ENCODE measurements around the gene CHST2.

The CHST2 gene

DNA sequence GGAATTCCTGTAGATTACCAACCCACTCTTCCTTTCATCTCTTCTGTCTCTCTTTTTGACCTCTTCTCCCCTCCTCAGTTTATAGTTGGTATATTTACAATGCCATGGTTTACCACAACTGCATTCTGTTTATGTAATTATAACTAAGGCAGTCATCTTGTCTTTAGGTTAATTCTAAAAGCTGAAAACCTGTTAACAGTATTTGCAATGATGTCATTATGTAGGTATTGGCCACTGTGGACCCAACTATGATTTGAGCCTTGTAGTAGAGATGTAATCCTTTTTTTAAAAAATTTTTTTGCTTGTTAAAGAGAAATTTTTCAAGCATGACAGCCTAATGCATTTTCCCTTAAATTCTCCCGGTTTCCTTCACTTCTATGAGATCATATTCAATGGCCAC, 30.7 kb upstream of the CHST2 start:
- no peak overlapping the region for H3K4me2 ChIP-seq (ENCODE audit: insufficient read depth, low read length)
- no peaks in the 10 kb centered on the region for H3K4me1 ChIP-seq (ENCODE audit: insufficient read depth, low read length)
- no peaks in the 10 kb centered on the region for H3K36me3 ChIP-seq (ENCODE audit: insufficient read depth, low read length)
- ATAC-seq (ENCODE audit: insufficient read depth, low read depth) = no peak
- no peak for DNase-seq
- H4K20me1 ChIP-seq (ENCODE audit: insufficient read depth, low read length) = no peaks in the 10 kb centered on the region
- H3K9me3 ChIP-seq (ENCODE audit: insufficient read depth, low read length, severe bottlenecking) = peaks cover 1% of the 10 kb centered on the region
- H3K9ac ChIP-seq (ENCODE audit: low read depth, low read length) = no peak overlapping the region
- TF ChIP-seq, protein P1, sequence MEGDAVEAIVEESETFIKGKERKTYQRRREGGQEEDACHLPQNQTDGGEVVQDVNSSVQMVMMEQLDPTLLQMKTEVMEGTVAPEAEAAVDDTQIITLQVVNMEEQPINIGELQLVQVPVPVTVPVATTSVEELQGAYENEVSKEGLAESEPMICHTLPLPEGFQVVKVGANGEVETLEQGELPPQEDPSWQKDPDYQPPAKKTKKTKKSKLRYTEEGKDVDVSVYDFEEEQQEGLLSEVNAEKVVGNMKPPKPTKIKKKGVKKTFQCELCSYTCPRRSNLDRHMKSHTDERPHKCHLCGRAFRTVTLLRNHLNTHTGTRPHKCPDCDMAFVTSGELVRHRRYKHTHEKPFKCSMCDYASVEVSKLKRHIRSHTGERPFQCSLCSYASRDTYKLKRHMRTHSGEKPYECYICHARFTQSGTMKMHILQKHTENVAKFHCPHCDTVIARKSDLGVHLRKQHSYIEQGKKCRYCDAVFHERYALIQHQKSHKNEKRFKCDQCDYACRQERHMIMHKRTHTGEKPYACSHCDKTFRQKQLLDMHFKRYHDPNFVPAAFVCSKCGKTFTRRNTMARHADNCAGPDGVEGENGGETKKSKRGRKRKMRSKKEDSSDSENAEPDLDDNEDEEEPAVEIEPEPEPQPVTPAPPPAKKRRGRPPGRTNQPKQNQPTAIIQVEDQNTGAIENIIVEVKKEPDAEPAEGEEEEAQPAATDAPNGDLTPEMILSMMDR (IDR thresholded peaks at IDR 0.05; ENCODE audit: borderline replicate concordance, extremely low read depth, low read length, poor library complexity, severe bottlenecking) = no peak
- TF ChIP-seq EZH2 (IDR thresholded peaks at IDR 0.05; ENCODE audit: borderline replicate concordance, low read depth, low read length, severe bottlenecking) = no peak
- H3K79me2 ChIP-seq (ENCODE audit: insufficient read depth, low read length) = no peaks in the 10 kb centered on the region
- no peak overlapping the region for H3K27ac ChIP-seq (ENCODE audit: low read length)
- no peak overlapping the region for H2AFZ ChIP-seq (ENCODE audit: low read depth, low read length)
- no peaks in the 10 kb centered on the region for H3K27me3 ChIP-seq (ENCODE audit: insufficient read depth, low read length, poor library complexity)
- H3K4me3 ChIP-seq (ENCODE audit: low read depth in 1 of 2, low read length in 2 of 2) = no peak overlapping the region

GRCh38 chr3:143089965-143090364, 29.6 kb upstream of the CHST2 start:
- H3K36me3 ChIP-seq (ENCODE audit: insufficient read depth, low read length) = no peaks in the 10 kb centered on the region
- H3K4me1 ChIP-seq (ENCODE audit: insufficient read depth, low read length) = no peaks in the 10 kb centered on the region
- no peak for ATAC-seq (ENCODE audit: insufficient read depth, low read depth)
- H3K4me3 ChIP-seq (ENCODE audit: low read depth in 1 of 2, low read length in 2 of 2) = no peak overlapping the region
- DNase-seq = no peak
- no peak overlapping the region for H2AFZ ChIP-seq (ENCODE audit: low read depth, low read length)
- no peak overlapping the region for H3K9ac ChIP-seq (ENCODE audit: low read depth, low read length)
- H3K27me3 ChIP-seq (ENCODE audit: insufficient read depth, low read length, poor library complexity) = no peaks in the 10 kb centered on the region
- H3K27ac ChIP-seq (ENCODE audit: low read length) = no peak overlapping the region
- H3K79me2 ChIP-seq (ENCODE audit: insufficient read depth, low read length) = no peaks in the 10 kb centered on the region
- H4K20me1 ChIP-seq (ENCODE audit: insufficient read depth, low read length) = no peaks in the 10 kb centered on the region
- no peaks in the 10 kb centered on the region for H3K9me3 ChIP-seq (ENCODE audit: insufficient read depth, low read length, severe bottlenecking)
- TF ChIP-seq EZH2 (IDR thresholded peaks at IDR 0.05; ENCODE audit: borderline replicate concordance, low read depth, low read length, severe bottlenecking) = no peak
- TF ChIP-seq, protein P1 (IDR thresholded peaks at IDR 0.05; ENCODE audit: borderline replicate concordance, extremely low read depth, low read length, poor library complexity, severe bottlenecking) = no peak
- H3K4me2 ChIP-seq (ENCODE audit: insufficient read depth, low read length) = no peak overlapping the region

DNA sequence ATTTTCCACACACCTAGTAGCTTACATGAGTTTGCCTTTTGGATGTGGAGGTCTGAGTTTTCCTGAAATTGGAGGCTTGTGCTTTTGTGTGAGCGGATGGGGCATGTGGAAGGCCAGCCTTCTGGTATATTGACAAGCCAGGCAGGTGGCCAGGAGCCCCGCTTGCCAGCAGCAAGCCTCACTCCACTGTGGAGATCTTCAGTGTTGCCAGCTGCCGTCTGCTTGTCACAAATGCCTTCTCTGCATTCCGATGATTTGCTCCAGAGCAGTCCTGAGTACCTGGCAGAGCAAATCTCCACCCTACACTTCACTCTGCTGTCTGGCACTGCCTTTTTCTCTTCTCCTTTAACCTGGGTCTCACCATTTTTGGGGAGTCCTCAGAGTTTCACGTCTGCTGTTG, 29.1 kb upstream of the CHST2 start:
- Histone ChIP-seq H4K20me1 (ENCODE audit: insufficient read depth, low read length) (no peaks in the 10 kb centered on the region), H2AFZ (ENCODE audit: low read depth, low read length) (0 out of 2 replicates have a peak overlapping the region, but pooled peaks have one; percentile 8), H3K27ac (ENCODE audit: low read length) (no peak overlapping the region), H3K27me3 (ENCODE audit: insufficient read depth, low read length, poor library complexity) (no peaks in the 10 kb centered on the region), H3K4me3 (ENCODE audit: low read depth in 1 of 2, low read length in 2 of 2) (no peak overlapping the region), H3K4me2 (ENCODE audit: insufficient read depth, low read length) (no peak overlapping the region), H3K36me3 (ENCODE audit: insufficient read depth, low read length) (no peaks in the 10 kb centered on the region), H3K9me3 (ENCODE audit: insufficient read depth, low read length, severe bottlenecking) (peaks cover 5% of the 10 kb centered on the region), H3K9ac (ENCODE audit: low read depth, low read length) (no peak overlapping the region), H3K4me1 (ENCODE audit: insufficient read depth, low read length) (no peaks in the 10 kb centered on the region), H3K79me2 (ENCODE audit: insufficient read depth, low read length) (no peaks in the 10 kb centered on the region)
- no peak for TF ChIP-seq EZH2 (IDR thresholded peaks at IDR 0.05; ENCODE audit: borderline replicate concordance, low read depth, low read length, severe bottlenecking)
- TF ChIP-seq, protein P1 (IDR thresholded peaks at IDR 0.05; ENCODE audit: borderline replicate concordance, extremely low read depth, low read length, poor library complexity, severe bottlenecking) = no peak
- DNase-seq = no peak
- ATAC-seq (ENCODE audit: insufficient read depth, low read depth) = no peak

Data from DND-41 (cell line).